HL-60 (cell line): Measurements from ENCODE around the gene DDX39A.

Experiments
- CTCF ChIP-seq: IDR thresholded peaks from one replicate; pipeline ENCODE4 v1.5.1; 2011; ENCODE audit warnings: low read length, control low read depth, inconsistent platforms; ENCODE audit not compliant: insufficient read depth
- POLR2AphosphoS5 ChIP-seq: IDR thresholded peaks from 2 replicates; pipeline ENCODE4 v1.6.1; 2012; ENCODE audit warnings: low read depth
- REST ChIP-seq: IDR thresholded peaks from 2 replicates; pipeline ENCODE4 v1.6.1; 2012; ENCODE audit warnings: low read depth; ENCODE audit not compliant: insufficient replicate concordance

GRCh38 chr19:14406645-14407401 is 12.3 kb downstream of the DDX39A start:
- TF ChIP-seq CTCF (no peak), POLR2AphosphoS5 (peak; percentile 34; the same call in 1 of the 2 replicates), REST (no peak)
